Tibial nerve (tissue), 3 donors: ENCODE results near the gene PSD4.

Source experiments
- CTCF ChIP-seq, 5 experiments: fragments of 200-600 bp in 3 of 5; fragments of 450-650 bp in 2 of 5; sonication (generic) in 3 of 5; IDR thresholded peaks; one replicate each; pipeline ENCODE4 v1.5.1; 2016 to 2019; ENCODE audit warnings: antibody characterized with exemption in 5 of 5, mild to moderate bottlenecking in 3 of 5, moderate library complexity in 2 of 5
- POLR2A ChIP-seq, 2 donors: fragments of 450-650 bp; IDR thresholded peaks; one replicate each; pipeline ENCODE4 v1.6.1; 2017; ENCODE audit warnings: antibody characterized with exemption in 2 of 2, mild to moderate bottlenecking in 2 of 2, moderate library complexity in 2 of 2

GRCh38 chr2:113227290-113227689, 53.5 kb downstream of the PSD4 start:
- TF ChIP-seq CTCF (IDR thresholded peaks at IDR 0.05) = no peak
- TF ChIP-seq POLR2A (IDR thresholded peaks at IDR 0.05) = no peak
